Heart right ventricle (tissue), 16 donors: ENCODE data around the gene SEC24A. TPM values are rescaled to one million over a fixed set of nuclear protein-coding genes. Genes with fewer than 3 reads are reported as not detected.
A peak's percentile ranks its signal among the peaks of the same experiment; 100 is the strongest.

ENCODE experiments used
- ATAC-seq, 8 donors: fragments of 200-7000 bp; cut with Tn5 transposase; one replicate each; pipeline ENCODE4 v1.9.1; 2020; ENCODE audit warnings: mild to moderate bottlenecking in 8 of 8, moderate library complexity in 8 of 8, moderate number of reproducible peaks in 1 of 8
- DNase-seq, 2 donors: peaks; one replicate each; pipeline ENCODE4 v3.0.0-alpha.2; 2020
- H3K27ac ChIP-seq, 10 donors: fragments of 200-600 bp; sonication (generic) in 2 of 10; one replicate each; pipeline versions ENCODE4 v1.5.0 to v1.8.0; 2020 to 2022; ENCODE audit warnings: mild to moderate bottlenecking in 3 of 10
- H3K27me3 ChIP-seq, 7 donors: fragments of 200-600 bp; one replicate each; pipeline ENCODE4 v1.8.0; 2021 to 2022; ENCODE audit warnings: mild to moderate bottlenecking in 2 of 7
- H3K36me3 ChIP-seq, 9 donors: fragments of 200-600 bp; sonication (generic) in 1 of 9; one replicate each; pipeline versions ENCODE4 v1.5.0 to v1.8.0; 2020 to 2022; ENCODE audit warnings: mild to moderate bottlenecking in 2 of 9
- H3K4me1 ChIP-seq, 9 donors: fragments of 200-600 bp; sonication (generic) in 1 of 9; one replicate each; pipeline versions ENCODE4 v1.5.0 to v1.8.0; 2020 to 2022; ENCODE audit warnings: mild to moderate bottlenecking in 4 of 9
- H3K4me3 ChIP-seq, 10 donors: fragments of 200-600 bp; sonication (generic) in 2 of 10; one replicate each; pipeline versions ENCODE4 v1.5.0 to v1.8.0; 2020 to 2022; ENCODE audit warnings: mild to moderate bottlenecking in 7 of 10, moderate library complexity in 2 of 10
- H3K9me3 ChIP-seq, 11 donors: fragments of 200-600 bp in 10 of 11; sonication (generic) in 2 of 11; one replicate each; pipeline versions ENCODE4 v1.5.0 to v1.8.0; 2013 to 2022; ENCODE audit warnings: mild to moderate bottlenecking in 2 of 11, control low read depth in 1 of 11, moderate library complexity in 1 of 11
- WGBS, 2 donors: extraction: QIAGEN DNeasy Blood & Tissue Kit; methylation state at CpG; one replicate each; pipeline ENCODE4 v1.1.7; 2013; ENCODE audit warnings: inconsistent platforms in 1 of 2; 5-methylcytosine and 5-hydroxymethylcytosine counted together
- intact Hi-C, 10 donors: fragments of 100-400 bp; cut with DNase I; formaldehyde crosslinking; loops; one replicate each; pipeline versions ENCODE4 v1.11.1 to v1.14.2; 2022
- polyA plus RNA-seq, 2 donors: library from polyadenylated mRNA; stranded (reverse); fragments of 200-250 nt; gene quantifications; one replicate each; pipeline ENCODE4 v1.2.3, GENCODE V29; 2013
- total RNA-seq, 10 donors: library from RNA; stranded (reverse); fragmentation: NEBNext Ultra II Directional in 3 of 10; extraction: Animal tissue kit (Norgen Biotek cat#: 25700) in 3 of 10; gene quantifications; one replicate each; pipeline versions ENCODE4 v1.2.1 to v1.2.4, GENCODE V29; 2021 to 2023
- TF ChIP-seq, protein P1 (sequence below), 9 donors: fragments of 200-600 bp; sonication (generic) in 2 of 9; IDR thresholded peaks; one replicate each; pipeline versions ENCODE4 v1.5.0 to v1.8.0; 2021 to 2022; ENCODE audit warnings: antibody characterized with exemption in 9 of 9, mild to moderate bottlenecking in 5 of 9, moderate library complexity in 1 of 9
- donor health status: Arrhythmogenic right ventricular cardiomyopathy.
- donor health status: ischemic (EF 13 %, LVEDD 7.1; RV severe dilation, severe dysfunction).
- donor health status: healthy with polysubstance abuse.
- donor health status: DM: no; HTN: yes; CAD: no.
- donor health status: DM: no; HTN: no; CAD: no.
- donor health status: ischemic (EF 25% LVEDD 6.9; RV normal size, moderate dysfunction).
- donor health status: ischemic (EF 25% LVEDD 5.7; RV mildly dilated, moderate dysfunction).
- donor health status: healthy.
- donor health status: DM: yes; HTN: yes; CAD: no.
- donor health status: Ischemic cardiomyopathy.
- donor health status: ischemic (EF 35%, LVEDD 5.7; RV mildly dilated, moderate dysfunction).
- donor health status: nonischemic (EF 11% LVEDD 7.7; RV severe dilation, severe dysfunction).
- donor health status: DM: yes; HTN: yes; CAD: no.
- donor health status: PGD.
- donor health status: ischemic (EF 29% LVEDD 5.4; RV normal size, mild dysfunction).
- donor health status: nonischemic (EF 23%, LVEDD 6.1; RV moderate dilation, normal function).

Gene SEC24A
- total and polyA plus RNA-seq, 12 donors: 2.6 to 13.7 (median 8.9) TPM

- Histone ChIP-seq H3K4me1 (no peaks in the 10 kb centered on the region), H3K4me3 (no peak overlapping the region), H3K27ac (no peak overlapping the region), H3K36me3 (no peaks in the 10 kb centered on the region), H3K9me3 (no peaks in the 10 kb centered on the region), H3K27me3 (no peaks in the 10 kb centered on the region)
- DNase-seq: no peak
- TF ChIP-seq, protein P1, sequence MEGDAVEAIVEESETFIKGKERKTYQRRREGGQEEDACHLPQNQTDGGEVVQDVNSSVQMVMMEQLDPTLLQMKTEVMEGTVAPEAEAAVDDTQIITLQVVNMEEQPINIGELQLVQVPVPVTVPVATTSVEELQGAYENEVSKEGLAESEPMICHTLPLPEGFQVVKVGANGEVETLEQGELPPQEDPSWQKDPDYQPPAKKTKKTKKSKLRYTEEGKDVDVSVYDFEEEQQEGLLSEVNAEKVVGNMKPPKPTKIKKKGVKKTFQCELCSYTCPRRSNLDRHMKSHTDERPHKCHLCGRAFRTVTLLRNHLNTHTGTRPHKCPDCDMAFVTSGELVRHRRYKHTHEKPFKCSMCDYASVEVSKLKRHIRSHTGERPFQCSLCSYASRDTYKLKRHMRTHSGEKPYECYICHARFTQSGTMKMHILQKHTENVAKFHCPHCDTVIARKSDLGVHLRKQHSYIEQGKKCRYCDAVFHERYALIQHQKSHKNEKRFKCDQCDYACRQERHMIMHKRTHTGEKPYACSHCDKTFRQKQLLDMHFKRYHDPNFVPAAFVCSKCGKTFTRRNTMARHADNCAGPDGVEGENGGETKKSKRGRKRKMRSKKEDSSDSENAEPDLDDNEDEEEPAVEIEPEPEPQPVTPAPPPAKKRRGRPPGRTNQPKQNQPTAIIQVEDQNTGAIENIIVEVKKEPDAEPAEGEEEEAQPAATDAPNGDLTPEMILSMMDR (IDR thresholded peaks at IDR 0.05): no peak
- intact Hi-C loops: no loop called here
- 92 to 93% methylated on average over 4 of the region's 4 CpGs for WGBS, 2 donors
- no peak for ATAC-seq
Observed at GRCh38 chr5:134638760-134639201, 9.8 kb upstream of the SEC24A start.

DNA sequence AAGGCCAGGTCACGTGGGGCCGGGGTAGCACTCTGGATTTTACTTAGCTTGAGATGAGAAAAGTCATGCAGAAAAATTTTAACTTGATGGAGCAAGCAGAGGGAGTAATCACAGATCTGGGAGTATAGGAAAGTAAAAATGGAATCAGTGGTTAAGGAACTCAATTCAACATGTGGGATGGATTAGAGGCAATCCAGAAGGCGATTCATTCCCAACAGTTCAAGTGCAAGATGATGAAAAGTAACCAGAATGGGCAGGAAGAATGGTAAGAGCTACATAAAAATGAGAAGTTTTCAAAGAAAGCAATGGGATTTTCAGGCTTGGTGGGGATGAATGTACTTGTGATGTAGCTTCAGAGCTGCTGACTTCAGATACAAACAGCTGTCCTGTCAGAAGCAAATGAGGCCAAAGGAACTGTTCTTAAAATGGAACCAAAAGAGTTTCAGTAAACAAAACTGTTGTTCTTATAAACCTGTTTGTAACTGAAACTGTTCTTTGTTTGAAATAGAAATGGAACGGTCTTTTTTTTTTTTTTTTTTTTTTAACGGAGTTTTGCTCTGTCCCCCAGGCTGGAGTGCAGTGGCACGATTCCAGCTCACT lies 5.6 kb upstream of the SEC24A start:
- DNase-seq (no peak), ATAC-seq (no peak)
- WGBS, 2 donors: 94 to 95% methylated on average over 6 of the region's 6 CpGs
- no peaks in the 10 kb centered on the region for H3K9me3 ChIP-seq
- no peak overlapping the region for H3K4me3 ChIP-seq
- H3K36me3 ChIP-seq: no peaks in the 10 kb centered on the region
- H3K27me3 ChIP-seq: no peaks in the 10 kb centered on the region
- no peak overlapping the region for H3K27ac ChIP-seq
- intact Hi-C loops: no loop called here
- TF ChIP-seq, protein P1 (IDR thresholded peaks at IDR 0.05): no peak
- H3K4me1 ChIP-seq: peaks cover 4 to 18% (median 10%) of the 10 kb centered on the region in 9 donors

- 13 to 15% methylated on average over 15 of the region's 15 CpGs for WGBS, 2 donors
Observed at GRCh38 chr5:134647750-134648424, 698 bp upstream of the SEC24A start.

More at GRCh38 chr5:134647750-134648424, 698 bp upstream of the SEC24A start:
- no peaks in the 10 kb centered on the region for H3K27me3 ChIP-seq
- H3K9me3 ChIP-seq: no peaks in the 10 kb centered on the region
- DNase-seq: no peak
- peaks cover 9 to 42% (median 40%) of the 10 kb centered on the region in 9 donors for H3K4me1 ChIP-seq
- H3K4me3 ChIP-seq: peak overlapping the region; percentile 71 to 99 (median 88)
- ATAC-seq: peak in 5 of 8 donors; percentile 2 to 24 (median 10)
- H3K36me3 ChIP-seq: peaks cover 0 to 3% (median 0%) of the 10 kb centered on the region in 9 donors
- TF ChIP-seq, protein P1 (IDR thresholded peaks at IDR 0.05): no peak
- intact Hi-C loops: loop anchor here in 1 of 10 donors (2.0 kb wide), 1 partner anchor 15 kb away; the partner anchor contains the start of gene SAR1B
- peak overlapping the region; percentile 88 to 99 (median 94) for H3K27ac ChIP-seq
